ENCODE results near the gene GNG8.

Gene GNG8

GRCh38 chr19:46635920-46636761, at the start of gene GNG8:
Gene GNG8 (minus strand): TSS chr19:46636202. CDS start chr19:46634682, 1,520 bp downstream.
- no peak for DNase-seq

GRCh38 chr19:46685189-46685588, 49.2 kb upstream of the GNG8 start:
- DNase-seq = no peak

- DNase-seq = peak; percentile 48
These were observed 42.2 kb upstream of the GNG8 start for GRCh38 chr19:46678110-46678732.

GRCh38 chr19:46674416-46675178, 38.6 kb upstream of the GNG8 start:
- DNase-seq = no peak

GRCh38 chr19:46670813-46671212, 34.8 kb upstream of the GNG8 start:
- DNase-seq = no peak

- DNase-seq = no peak
These were observed 32.7 kb upstream of the GNG8 start for GRCh38 chr19:46668662-46669061.

- no peak for DNase-seq
These were observed 29.1 kb upstream of the GNG8 start for GRCh38 chr19:46665072-46665471.

- peak; percentile 65 for DNase-seq
These were observed 26.0 kb upstream of the GNG8 start for GRCh38 chr19:46661735-46662592.

GRCh38 chr19:46661020-46661731, 25.2 kb upstream of the GNG8 start, which contains the start of gene DACT3:
Gene DACT3 (minus strand): TSS chr19:46661182. CDS start chr19:46661064, 118 bp downstream.
- peak; percentile 100 for DNase-seq

- no peak for DNase-seq
These were observed 24.6 kb upstream of the GNG8 start for GRCh38 chr19:46660551-46661019.

GRCh38 chr19:46660008-46660517, 24.1 kb upstream of the GNG8 start:
- no peak for DNase-seq

- no peak for DNase-seq
These were observed 23.4 kb upstream of the GNG8 start for GRCh38 chr19:46659151-46660007.

GRCh38 chr19:46656541-46656940, 20.5 kb upstream of the GNG8 start:
- DNase-seq = no peak

GRCh38 chr19:46654621-46655152, 18.7 kb upstream of the GNG8 start:
- DNase-seq = no peak

- no peak for DNase-seq
These were observed 14.4 kb upstream of the GNG8 start for GRCh38 chr19:46650445-46650844.

- DNase-seq = no peak
These were observed 13.3 kb upstream of the GNG8 start for GRCh38 chr19:46648961-46649960.

- no peak for DNase-seq
These were observed 12.3 kb upstream of the GNG8 start for GRCh38 chr19:46648060-46648960.

GRCh38 chr19:46646402-46646801, 10.4 kb upstream of the GNG8 start:
- DNase-seq = no peak

Measured in stimulated activated CD4-positive, alpha-beta T cell treated with anti-CD3 and anti-CD28 coated beads, Interleukin-12 subunit alpha, Interleukin-12 subunit beta, amount 100 ng/mL, for 4 hours (primary cell).